Right hindlimb (tissue), 1 donor: ENCODE measurements around the gene IRF8.
"Not testable (repeated sequence)": the region's sequence is repeated elsewhere in the genome, so short reads cannot be mapped to it uniquely, and the experiment has no call there.

Experiments used
- DNase-seq: peaks from one replicate; pipeline ENCODE4 v3.0.0-alpha.2; 2018

Gene IRF8, protein sequence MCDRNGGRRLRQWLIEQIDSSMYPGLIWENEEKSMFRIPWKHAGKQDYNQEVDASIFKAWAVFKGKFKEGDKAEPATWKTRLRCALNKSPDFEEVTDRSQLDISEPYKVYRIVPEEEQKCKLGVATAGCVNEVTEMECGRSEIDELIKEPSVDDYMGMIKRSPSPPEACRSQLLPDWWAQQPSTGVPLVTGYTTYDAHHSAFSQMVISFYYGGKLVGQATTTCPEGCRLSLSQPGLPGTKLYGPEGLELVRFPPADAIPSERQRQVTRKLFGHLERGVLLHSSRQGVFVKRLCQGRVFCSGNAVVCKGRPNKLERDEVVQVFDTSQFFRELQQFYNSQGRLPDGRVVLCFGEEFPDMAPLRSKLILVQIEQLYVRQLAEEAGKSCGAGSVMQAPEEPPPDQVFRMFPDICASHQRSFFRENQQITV

GRCh38 chr16:85898521-85899442 lies at the start of gene IRF8:
Gene IRF8, plus strand, starts transcription at chr16:85899162. Its CDS starts 3,854 bp downstream, at chr16:85903016.
- peak; percentile 86 for DNase-seq

- no peak for DNase-seq
Observed at GRCh38 chr16:85849388-85849787, 49.6 kb upstream of the IRF8 start.

- no peak for DNase-seq
Observed at GRCh38 chr16:85850344-85850880, 48.5 kb upstream of the IRF8 start.

DNA sequence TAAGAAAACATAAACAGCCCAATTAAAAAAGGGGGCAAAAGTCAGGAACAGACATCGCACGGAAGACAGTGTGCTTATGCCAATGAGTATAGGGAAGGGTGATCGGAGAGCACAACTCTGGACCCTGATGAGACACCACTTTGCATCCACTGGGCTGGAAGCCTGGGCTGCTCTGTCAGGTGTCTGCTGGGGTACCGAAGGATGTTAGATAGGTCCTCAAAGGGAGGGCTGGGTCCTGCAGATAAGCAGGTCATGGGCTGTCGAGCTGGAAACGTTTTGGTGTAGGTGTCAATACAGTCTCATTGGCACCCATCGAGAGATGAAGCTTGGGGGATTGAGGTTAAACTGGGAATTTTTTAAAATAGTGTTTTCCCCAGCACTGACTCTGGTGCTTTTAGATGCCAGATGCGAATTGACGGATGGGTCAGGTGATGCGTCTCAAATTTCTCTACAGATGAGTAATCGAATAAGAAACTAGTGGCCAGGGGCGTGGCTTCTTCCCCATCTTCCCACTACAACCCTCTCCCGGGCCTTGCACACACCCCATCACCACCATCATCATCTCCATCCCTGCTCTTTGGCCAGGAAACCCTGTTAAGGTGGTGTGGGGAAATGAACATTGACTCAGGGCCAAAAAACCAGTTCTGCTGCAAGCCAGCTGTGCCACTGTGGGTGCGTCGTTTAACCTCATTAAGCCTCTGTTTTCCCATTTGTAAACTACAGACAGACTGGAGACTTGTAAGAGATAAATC lies 47.8 kb upstream of the IRF8 start:
- no peak for DNase-seq

- DNase-seq, result no peak
Observed at GRCh38 chr16:85853547-85854545, 45.1 kb upstream of the IRF8 start.

- DNase-seq, result no peak
Observed at GRCh38 chr16:85854935-85855334, 44.0 kb upstream of the IRF8 start.

DNA sequence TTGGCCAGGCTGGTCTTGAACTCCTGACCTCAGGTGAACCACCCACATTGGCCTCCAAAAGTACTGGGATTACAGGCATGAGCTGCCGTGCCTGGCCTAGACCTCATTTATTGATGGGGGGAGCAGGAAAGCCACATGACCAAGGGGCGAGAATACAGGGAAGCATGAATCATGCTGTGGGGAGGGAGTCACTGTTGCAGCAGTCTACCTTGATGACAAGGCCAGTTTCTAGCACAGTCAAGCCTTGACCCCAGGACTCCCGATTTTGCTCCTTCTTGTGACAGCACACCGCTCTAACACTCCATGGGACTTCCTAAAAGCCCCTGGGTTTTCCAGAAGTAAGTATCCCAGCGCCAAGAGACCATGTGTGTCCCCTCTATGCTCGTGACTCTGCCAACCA lies 42.9 kb upstream of the IRF8 start:
- no peak for DNase-seq

DNA sequence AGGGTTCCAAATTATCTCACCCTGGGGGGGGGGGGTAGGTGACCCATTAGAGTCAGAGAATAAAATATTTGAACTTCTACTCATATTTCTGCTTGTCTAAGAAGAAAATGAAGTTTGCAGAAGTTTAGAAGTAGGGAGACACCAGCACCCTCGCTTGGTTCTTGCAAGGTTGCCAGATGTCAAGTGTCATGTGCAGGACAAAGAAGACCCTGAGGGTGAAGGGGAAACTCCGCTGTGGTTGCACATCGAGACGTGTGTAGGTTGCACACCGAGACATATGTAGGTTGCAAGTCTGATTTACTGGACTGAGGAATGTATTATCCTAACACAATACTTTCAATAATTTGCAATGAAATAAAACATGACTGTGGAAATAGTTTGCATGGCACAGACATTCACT lies 42.4 kb upstream of the IRF8 start:
- DNase-seq, result no peak

- no peak for DNase-seq
Observed at GRCh38 chr16:85857406-85857805, 41.6 kb upstream of the IRF8 start.

DNA sequence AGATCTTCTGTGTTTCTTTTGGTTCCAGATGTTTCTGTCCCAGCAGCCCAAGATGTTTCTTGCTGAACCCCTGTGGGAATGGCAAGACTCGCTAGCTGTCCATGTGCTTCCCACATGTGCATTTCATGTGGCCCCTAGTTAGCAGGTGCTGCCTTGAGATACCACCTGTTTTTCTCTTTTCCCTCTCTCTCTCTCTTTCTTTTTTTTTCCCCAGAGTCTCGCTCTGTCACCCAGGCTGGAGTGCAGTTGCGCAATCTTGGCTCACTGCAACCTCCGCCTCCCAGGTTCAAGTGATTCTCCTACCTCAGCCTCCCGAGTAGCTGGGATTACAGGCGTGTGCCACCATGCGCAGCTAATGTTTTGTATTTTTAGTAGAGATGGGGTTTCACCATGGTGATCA lies 40.4 kb upstream of the IRF8 start:
- DNase-seq, result not testable (repeated sequence)

DNA sequence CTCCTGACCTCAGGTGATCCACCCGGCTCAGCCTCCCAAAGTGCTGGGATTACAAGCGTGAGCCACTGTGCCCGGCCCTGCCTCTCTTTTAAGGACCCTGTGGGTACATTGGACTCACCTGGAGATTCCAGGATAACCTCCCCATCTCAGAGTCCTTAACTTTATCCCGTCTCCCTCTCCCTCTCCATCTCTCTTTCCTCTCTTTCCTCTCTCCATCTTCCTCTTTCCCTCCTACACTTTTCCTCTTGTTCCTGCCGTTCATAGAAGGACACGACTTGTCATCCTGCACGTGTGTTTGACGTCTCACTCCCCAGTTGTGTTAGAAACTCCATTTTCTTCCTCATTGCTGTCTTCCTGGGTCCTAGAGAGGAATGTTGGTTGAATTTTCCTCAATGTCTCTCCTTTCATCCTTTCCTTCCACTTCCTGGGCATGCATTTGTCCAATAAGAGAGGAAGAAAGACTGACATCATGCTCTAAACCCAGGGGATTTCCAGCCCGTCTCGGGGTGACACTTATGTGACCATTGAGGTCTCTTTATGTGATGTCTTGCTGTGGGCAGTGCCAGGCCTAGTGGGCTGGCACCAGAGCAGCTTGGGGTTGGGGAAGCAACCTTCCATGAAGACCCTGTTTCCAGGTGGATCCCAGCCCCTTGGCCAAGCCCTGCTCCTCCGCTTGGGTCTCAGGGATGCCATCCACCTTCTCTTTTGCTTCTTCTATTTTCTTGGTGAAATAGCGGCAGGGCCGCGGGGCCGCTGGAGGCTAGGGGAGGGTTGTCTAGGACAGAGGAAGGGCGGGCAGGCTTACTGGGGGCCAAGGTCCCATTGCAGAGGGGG lies 39.8 kb upstream of the IRF8 start:
- no peak for DNase-seq

DNA sequence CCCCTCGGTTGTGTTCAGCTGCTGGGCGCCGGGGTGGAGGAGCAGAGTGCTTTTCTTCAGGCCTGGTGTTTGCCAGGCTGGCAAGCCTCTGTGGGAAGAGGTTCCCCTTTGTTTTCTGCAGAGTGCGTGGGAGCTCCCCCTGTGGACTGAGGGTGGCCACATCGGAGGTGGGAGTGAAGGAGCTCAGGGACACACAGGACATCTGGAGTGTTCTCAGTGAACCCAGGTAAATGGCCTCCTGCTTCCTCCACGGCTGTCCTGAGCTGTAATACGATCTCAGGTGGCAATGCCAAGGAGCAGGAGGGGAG lies 39.2 kb upstream of the IRF8 start:
- no peak for DNase-seq

- no peak for DNase-seq
Observed at GRCh38 chr16:85860413-85861094, 38.4 kb upstream of the IRF8 start.

DNA sequence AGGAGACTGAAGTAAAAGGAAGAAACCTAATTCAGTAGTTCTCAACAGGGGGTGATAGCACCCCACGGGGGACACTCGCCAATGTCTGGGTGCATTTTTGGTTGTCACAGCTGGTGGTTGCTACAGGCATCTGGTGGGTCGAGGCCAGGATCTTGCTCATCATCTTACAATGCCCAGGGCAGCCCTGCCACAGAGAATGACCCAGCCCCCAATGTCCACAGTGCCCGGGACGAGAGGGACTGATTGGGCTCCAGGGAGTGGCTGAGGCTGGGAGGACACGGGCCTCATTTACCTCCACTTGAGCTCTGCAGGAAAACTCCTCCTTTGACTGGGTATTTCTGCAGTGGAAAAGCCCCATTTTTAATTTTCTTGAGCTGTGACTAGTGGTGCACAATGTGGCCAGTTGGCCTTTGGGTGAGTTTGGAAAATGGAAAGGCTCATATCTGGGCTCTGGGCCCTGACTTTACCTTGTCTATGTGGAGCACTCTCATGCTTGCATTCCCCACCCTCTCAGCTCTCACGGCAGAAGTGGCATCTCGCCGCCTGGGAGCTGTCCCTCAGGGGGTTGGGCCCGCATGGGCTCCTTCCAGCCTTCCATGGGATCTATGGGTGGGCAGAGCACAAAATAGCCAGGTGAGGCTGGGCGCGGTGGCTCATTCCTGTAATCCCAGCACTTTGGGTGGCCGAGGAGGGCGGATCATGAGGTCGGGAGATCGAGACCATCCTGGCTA lies 37.7 kb upstream of the IRF8 start:
- DNase-seq, result no peak

- DNase-seq, result no peak
Observed at GRCh38 chr16:85862476-85863383, 36.2 kb upstream of the IRF8 start.

- DNase-seq, result no peak
Observed at GRCh38 chr16:85863384-85863774, 35.6 kb upstream of the IRF8 start.

- DNase-seq, result no peak
Observed at GRCh38 chr16:85864965-85865364, 34.0 kb upstream of the IRF8 start.

- DNase-seq, result no peak
Observed at GRCh38 chr16:85867189-85867588, 31.8 kb upstream of the IRF8 start.
